Peyer's patch (tissue), 4 donors: Measurements from ENCODE around the gene HAPLN3.

Source experiments
- CTCF ChIP-seq, 6 experiments: fragments of 450-650 bp in 4 of 6; fragments of 200-600 bp in 2 of 6; sonication (generic) in 1 of 6; IDR thresholded peaks; one replicate each; pipeline ENCODE4 v1.5.1; 2017 to 2019; ENCODE audit warnings: antibody characterized with exemption in 6 of 6, mild to moderate bottlenecking in 3 of 6, moderate library complexity in 1 of 6
- POLR2A ChIP-seq, 2 donors: fragments of 450-650 bp; IDR thresholded peaks; one replicate each; pipeline ENCODE4 v1.5.1; 2017; ENCODE audit warnings: antibody characterized with exemption in 2 of 2, mild to moderate bottlenecking in 2 of 2, moderate library complexity in 2 of 2

GRCh38 chr15:88872106-88872505 lies 23.2 kb downstream of the HAPLN3 start:
- TF ChIP-seq CTCF (IDR thresholded peaks at IDR 0.05) (no peak), POLR2A (IDR thresholded peaks at IDR 0.05) (no peak)
